Measurements from ENCODE around the gene MST1.

The MST1 gene

DNA sequence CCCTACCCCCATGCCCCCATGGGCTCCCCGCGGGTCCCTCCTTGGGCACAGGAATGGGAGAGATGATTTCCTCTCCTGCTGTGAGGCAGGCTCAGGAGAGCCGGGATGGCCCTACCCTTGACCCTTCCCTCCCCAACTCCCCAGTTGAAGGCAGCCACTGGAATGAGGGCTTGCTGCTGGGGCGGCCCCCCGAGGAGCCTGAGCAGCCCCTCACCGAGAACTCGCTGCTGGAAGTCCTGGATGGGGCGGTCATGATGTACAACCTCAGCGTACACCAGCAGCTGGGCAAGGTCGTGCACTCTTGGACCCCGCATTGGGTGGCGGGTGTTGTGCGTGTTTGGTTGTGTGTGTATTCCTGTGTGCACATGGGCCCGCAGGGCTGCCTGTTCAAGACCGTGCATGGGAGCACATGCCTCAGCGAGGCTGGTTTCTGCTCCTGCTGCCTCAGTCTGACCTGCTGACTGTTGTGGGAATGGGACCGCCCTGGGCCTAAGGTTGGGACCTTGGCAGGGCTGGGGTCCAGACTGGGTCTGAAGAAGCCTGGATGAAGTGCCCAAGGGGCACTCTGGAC is 16.2 kb upstream of the MST1 start:
- TF ChIP-seq, protein P1, sequence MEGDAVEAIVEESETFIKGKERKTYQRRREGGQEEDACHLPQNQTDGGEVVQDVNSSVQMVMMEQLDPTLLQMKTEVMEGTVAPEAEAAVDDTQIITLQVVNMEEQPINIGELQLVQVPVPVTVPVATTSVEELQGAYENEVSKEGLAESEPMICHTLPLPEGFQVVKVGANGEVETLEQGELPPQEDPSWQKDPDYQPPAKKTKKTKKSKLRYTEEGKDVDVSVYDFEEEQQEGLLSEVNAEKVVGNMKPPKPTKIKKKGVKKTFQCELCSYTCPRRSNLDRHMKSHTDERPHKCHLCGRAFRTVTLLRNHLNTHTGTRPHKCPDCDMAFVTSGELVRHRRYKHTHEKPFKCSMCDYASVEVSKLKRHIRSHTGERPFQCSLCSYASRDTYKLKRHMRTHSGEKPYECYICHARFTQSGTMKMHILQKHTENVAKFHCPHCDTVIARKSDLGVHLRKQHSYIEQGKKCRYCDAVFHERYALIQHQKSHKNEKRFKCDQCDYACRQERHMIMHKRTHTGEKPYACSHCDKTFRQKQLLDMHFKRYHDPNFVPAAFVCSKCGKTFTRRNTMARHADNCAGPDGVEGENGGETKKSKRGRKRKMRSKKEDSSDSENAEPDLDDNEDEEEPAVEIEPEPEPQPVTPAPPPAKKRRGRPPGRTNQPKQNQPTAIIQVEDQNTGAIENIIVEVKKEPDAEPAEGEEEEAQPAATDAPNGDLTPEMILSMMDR (IDR thresholded peaks at IDR 0.05), result no peak
- no peak for TF ChIP-seq ZFX (IDR thresholded peaks at IDR 0.05; ENCODE audit: borderline replicate concordance)
- no peak overlapping the region for H3K27ac ChIP-seq

DNA sequence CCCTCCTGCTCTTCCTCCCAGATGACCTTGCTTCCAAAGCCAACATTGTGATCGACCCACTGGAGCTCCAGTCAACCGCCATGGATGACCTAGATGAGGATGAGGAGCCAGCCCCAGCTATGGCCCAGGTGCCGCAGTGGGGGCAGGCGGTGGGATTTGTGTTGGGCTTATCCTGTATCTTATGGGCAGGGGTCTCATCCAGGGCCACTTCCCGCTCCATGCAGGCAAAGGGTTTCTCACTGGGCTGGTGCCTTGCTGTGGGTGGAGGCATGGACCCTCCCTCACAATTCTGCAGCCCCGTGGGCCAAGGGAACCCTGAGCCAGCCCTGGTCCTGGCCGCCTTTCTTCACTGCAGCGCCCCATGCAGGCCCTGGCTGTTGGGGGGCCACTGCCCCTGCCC is 15.4 kb upstream of the MST1 start:
- TF ChIP-seq, protein P1 (IDR thresholded peaks at IDR 0.05), result no peak
- TF ChIP-seq ZFX (IDR thresholded peaks at IDR 0.05; ENCODE audit: borderline replicate concordance), result no peak
- H3K27ac ChIP-seq, result no peak overlapping the region

DNA sequence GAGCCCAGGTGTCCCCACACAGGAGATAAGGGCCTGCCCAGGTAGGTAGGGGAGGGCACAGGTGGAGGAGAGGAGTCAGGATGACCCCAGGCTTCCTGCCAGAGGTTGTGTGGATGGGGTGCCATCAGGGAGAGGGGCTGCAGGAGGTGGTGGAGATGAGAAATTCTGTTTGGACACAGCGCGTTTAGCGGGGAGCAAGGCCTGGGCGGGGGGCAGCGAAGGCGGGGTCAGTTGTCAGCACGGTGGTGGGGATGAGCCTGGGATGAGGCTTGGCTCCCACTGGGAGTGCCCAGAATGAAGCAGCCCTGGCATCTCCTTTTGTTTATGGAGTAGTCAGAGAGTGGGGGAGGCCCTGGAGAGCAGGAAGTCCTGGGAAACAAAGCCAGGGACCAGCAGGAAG is 14.7 kb upstream of the MST1 start:
- TF ChIP-seq ZFX (IDR thresholded peaks at IDR 0.05; ENCODE audit: borderline replicate concordance), result no peak
- TF ChIP-seq, protein P1 (IDR thresholded peaks at IDR 0.05), result no peak
- no peak overlapping the region for H3K27ac ChIP-seq

DNA sequence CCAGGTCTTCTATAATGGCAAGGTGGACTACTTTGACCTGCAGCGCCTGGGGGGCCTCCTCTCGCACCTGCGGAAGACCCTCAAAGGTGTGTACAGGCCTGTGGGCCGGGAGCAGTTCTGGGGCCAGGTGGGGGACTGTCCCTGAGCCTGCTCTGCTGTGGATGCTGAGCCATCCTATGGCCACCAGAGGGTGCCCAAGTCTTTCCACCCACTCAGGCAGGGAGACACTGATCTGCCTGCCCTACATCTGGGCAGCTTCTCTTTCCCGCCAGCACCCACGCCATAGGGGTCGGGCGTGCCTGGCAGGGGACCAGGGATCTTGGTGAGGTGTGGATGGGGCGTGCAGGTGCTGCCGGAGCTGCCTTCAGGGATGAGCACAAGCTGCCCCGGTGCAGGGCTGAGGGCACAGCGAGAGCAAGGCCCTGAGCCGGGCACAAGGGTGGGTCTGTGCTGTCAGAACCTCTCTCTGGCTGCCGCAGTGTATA is 14.2 kb upstream of the MST1 start:
- TF ChIP-seq, protein P1 (IDR thresholded peaks at IDR 0.05), result peak; percentile 87
- no peak for TF ChIP-seq ZFX (IDR thresholded peaks at IDR 0.05; ENCODE audit: borderline replicate concordance)
- no peak overlapping the region for H3K27ac ChIP-seq

DNA sequence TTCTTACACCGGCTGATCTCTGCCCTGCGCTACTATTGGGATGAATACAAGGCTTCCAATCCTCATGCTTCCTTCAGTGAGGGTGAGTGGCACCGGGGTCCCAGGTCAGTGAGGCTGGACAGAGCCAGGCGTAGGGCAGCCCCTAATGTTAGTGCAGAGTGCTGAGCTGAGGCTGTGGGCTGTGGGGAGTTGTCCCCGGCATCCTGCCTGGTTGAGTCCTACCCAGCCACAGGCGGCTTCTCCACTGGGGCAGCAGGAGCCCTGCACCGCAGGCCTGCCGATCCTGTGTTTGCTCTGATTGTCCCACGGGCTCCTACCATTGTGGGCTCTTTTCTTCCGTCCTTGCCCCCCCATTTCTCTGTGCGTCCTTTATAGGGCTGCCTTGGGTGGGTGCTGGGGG is 13.4 kb upstream of the MST1 start:
- TF ChIP-seq, protein P1 (IDR thresholded peaks at IDR 0.05), result no peak
- TF ChIP-seq ZFX (IDR thresholded peaks at IDR 0.05; ENCODE audit: borderline replicate concordance), result no peak
- no peak overlapping the region for H3K27ac ChIP-seq

DNA sequence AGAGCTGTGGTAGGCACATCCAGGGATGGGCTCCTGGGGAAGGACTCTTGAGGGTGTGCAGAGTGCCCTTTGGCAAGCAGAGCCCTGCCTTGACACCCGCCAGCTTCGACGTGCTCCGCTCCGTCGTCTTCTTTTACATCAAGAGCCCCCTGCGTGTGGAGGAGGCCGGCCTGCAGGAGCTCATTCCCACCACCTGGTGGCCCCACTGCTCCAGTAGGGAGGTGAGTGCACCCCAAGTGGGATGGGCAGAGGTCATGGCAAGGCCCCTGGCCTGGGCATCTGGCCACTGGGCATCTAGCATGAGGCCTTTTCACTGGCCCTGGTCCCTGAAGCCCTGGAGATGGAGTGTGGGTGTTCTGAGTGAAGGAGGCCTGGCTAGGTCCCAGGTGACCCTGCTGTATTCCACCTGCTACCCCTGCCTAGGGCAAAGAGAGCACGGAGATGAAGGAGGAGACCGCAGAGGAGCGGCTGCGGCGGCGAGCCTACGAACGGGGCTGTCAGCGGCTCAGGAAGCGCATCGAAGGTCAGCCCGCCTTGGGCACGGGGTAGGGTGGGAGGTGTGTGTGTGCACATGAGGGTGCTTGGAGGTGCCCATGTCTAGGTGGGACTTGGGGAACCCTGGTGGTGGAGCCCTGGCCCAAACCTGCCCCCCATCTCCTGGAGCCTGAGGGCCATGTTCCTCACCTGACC is 12.3 kb upstream of the MST1 start:
- TF ChIP-seq ZFX (IDR thresholded peaks at IDR 0.05; ENCODE audit: borderline replicate concordance), result no peak
- TF ChIP-seq, protein P1 (IDR thresholded peaks at IDR 0.05), result peak; percentile 57
- no peak overlapping the region for H3K27ac ChIP-seq

DNA sequence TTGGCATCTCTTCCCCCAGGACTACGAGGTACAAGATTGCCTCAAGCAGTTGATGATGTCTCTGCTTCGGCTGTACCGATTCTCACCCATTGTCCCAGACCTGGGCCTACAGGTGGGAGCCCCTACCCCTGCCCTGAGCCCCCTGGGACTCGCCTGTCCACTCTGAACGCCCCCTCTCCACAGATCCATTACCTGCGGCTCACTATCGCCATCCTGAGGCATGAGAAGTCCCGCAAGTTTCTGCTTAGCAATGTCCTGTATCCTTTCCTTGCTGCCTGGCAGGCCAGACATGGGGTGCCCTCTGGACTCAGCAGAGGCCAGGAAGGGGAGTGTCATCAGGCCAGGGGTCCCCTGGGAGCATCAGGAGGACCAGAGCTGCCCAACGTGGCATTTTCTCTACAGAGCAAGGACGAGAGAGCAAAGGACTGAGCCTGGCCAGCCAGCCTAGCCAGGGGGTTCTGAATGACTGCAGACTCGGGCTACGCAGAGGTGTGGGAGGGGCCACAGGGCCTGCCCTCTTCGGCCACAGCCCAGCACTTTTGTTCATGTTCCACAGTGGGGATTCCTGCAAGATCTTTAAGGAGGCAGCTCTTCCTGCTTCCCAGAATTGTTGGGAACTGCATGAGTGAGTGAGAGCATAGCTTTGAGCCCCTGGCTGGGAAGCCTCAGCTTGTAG is 11.3 kb upstream of the MST1 start:
- no peak overlapping the region for H3K27ac ChIP-seq
- TF ChIP-seq, protein P1 (IDR thresholded peaks at IDR 0.05), result peak; percentile 30
- no peak for TF ChIP-seq ZFX (IDR thresholded peaks at IDR 0.05; ENCODE audit: borderline replicate concordance)
